Measurements from ENCODE around the gene MAGEA9B.
"Not testable (repeated sequence)": the region's sequence is repeated elsewhere in the genome, so short reads cannot be mapped to it uniquely, and the experiment has no call there.

MAGEA9B gene

DNA sequence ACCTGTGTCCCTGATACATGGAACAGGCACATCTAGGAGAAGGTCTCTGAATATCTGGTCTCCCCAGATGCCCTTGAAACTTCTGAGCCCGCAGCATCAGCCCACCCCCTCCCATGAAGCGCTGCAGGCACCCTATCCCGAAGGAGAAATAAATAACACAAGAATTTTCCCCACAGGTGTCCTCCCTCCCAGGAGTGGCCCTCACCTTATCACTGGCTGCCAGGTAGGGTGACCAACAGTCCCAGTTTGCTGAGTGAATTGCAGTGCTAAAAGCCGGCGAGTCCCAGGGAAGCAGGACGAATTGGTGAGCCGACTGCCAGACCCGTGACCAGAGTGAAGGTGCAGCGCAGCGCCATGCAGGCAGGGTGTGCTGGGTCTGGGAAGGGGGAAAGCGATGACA lies 53.3 kb downstream of the MAGEA9B start:
- not testable (repeated sequence) for DNase-seq

DNA sequence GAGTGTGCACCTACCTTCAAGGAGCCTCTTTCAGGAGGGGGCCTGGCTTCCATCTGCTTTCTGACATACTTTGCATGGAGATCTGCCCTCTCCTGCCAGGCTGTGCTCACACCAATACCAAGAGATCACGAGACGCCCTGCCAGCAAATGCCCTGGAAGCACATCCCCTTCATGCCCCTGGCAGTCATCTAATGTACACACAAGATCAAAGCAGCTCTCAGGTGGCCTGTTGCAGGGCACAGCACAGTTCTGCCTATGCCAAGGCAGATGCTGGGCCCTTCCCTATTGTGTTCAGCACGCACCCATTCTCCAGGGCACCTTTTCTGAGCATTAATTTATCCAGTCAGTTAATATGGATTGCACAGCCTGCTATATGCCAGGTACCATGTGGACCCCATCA lies 54.4 kb downstream of the MAGEA9B start:
- DNase-seq, result not testable (repeated sequence)
